ENCODE results near the gene SPACA9.

SPACA9 gene

GRCh38 chr9:132901858-132902831 is 23.4 kb downstream of the SPACA9 start:
- peak; percentile 90 for TF ChIP-seq CTCF (IDR thresholded peaks at IDR 0.05; ENCODE audit: low read depth, low read length, missing control alignments)
- DNase-seq (ENCODE audit: extremely low read depth, low read depth), result peak; percentile 81
- no peak overlapping the region for H3K4me3 ChIP-seq (replicated peaks; ENCODE audit: low read depth, low read length)

- DNase-seq (ENCODE audit: extremely low read depth, low read depth), result no peak
- no peak overlapping the region for H3K4me3 ChIP-seq (replicated peaks; ENCODE audit: low read depth, low read length)
- TF ChIP-seq CTCF (IDR thresholded peaks at IDR 0.05; ENCODE audit: low read depth, low read length, missing control alignments), result no peak
These were observed 25.1 kb downstream of the SPACA9 start for GRCh38 chr9:132903574-132904492.

- H3K4me3 ChIP-seq (replicated peaks; ENCODE audit: low read depth, low read length), result no peak overlapping the region
- no peak for TF ChIP-seq CTCF (IDR thresholded peaks at IDR 0.05; ENCODE audit: low read depth, low read length, missing control alignments)
- DNase-seq (ENCODE audit: extremely low read depth, low read depth), result no peak
These were observed 27.0 kb downstream of the SPACA9 start for GRCh38 chr9:132905726-132906125.

GRCh38 chr9:132908635-132909034 is 29.9 kb downstream of the SPACA9 start:
- TF ChIP-seq CTCF (IDR thresholded peaks at IDR 0.05; ENCODE audit: low read depth, low read length, missing control alignments), result no peak
- no peak overlapping the region for H3K4me3 ChIP-seq (replicated peaks; ENCODE audit: low read depth, low read length)
- DNase-seq (ENCODE audit: extremely low read depth, low read depth), result no peak

GRCh38 chr9:132909311-132909710 is 30.6 kb downstream of the SPACA9 start:
- no peak overlapping the region for H3K4me3 ChIP-seq (replicated peaks; ENCODE audit: low read depth, low read length)
- TF ChIP-seq CTCF (IDR thresholded peaks at IDR 0.05; ENCODE audit: low read depth, low read length, missing control alignments), result no peak
- no peak for DNase-seq (ENCODE audit: extremely low read depth, low read depth)

- DNase-seq (ENCODE audit: extremely low read depth, low read depth), result no peak
These were observed 31.7 kb downstream of the SPACA9 start for GRCh38 chr9:132910376-132910775.

More at GRCh38 chr9:132910376-132910775, 31.7 kb downstream of the SPACA9 start:
- TF ChIP-seq CTCF (IDR thresholded peaks at IDR 0.05; ENCODE audit: low read depth, low read length, missing control alignments), result no peak
- no peak overlapping the region for H3K4me3 ChIP-seq (replicated peaks; ENCODE audit: low read depth, low read length)
